ENCODE measurements around the gene PAM. TPM values are rescaled to one million over a fixed set of nuclear protein-coding genes. Genes with fewer than 3 reads are reported as not detected.

Gene PAM
- total RNA-seq, 1 donor from 2014 or later: 267 TPM

GRCh38 chr5:102815540-102816332 lies 60.6 kb downstream of the PAM start:
- no peak overlapping the region for H3K4me3 Mint-ChIP-seq (ENCODE audit: unreplicated experiment)
- TF ChIP-seq CTCF (IDR thresholded peaks at IDR 0.05): no peak
- no peak for DNase-seq (ENCODE audit: extremely low spot score, unreplicated experiment)
- H3K36me3 Mint-ChIP-seq (ENCODE audit: unreplicated experiment): peaks cover 2% of the 10 kb centered on the region
- no peaks in the 10 kb centered on the region for H3K9me3 Mint-ChIP-seq (ENCODE audit: unreplicated experiment)
- H3K27ac Mint-ChIP-seq (ENCODE audit: unreplicated experiment): no peak overlapping the region
- no peaks in the 10 kb centered on the region for H3K27me3 Mint-ChIP-seq (ENCODE audit: unreplicated experiment)
- peaks cover 10% of the 10 kb centered on the region for H3K4me1 Mint-ChIP-seq (ENCODE audit: unreplicated experiment)

GRCh38 chr5:102818345-102818744 lies 63.2 kb downstream of the PAM start:
- H3K36me3 Mint-ChIP-seq (ENCODE audit: unreplicated experiment): peaks cover 4% of the 10 kb centered on the region
- no peak overlapping the region for H3K27ac Mint-ChIP-seq (ENCODE audit: unreplicated experiment)
- no peak overlapping the region for H3K4me3 Mint-ChIP-seq (ENCODE audit: unreplicated experiment)
- TF ChIP-seq CTCF (IDR thresholded peaks at IDR 0.05): no peak
- no peaks in the 10 kb centered on the region for H3K27me3 Mint-ChIP-seq (ENCODE audit: unreplicated experiment)
- H3K4me1 Mint-ChIP-seq (ENCODE audit: unreplicated experiment): peaks cover 15% of the 10 kb centered on the region
- no peak for DNase-seq (ENCODE audit: extremely low spot score, unreplicated experiment)
- no peaks in the 10 kb centered on the region for H3K9me3 Mint-ChIP-seq (ENCODE audit: unreplicated experiment)

- no peak overlapping the region for H3K27ac Mint-ChIP-seq (ENCODE audit: unreplicated experiment)
- H3K4me1 Mint-ChIP-seq (ENCODE audit: unreplicated experiment): peaks cover 20% of the 10 kb centered on the region
- H3K9me3 Mint-ChIP-seq (ENCODE audit: unreplicated experiment): no peaks in the 10 kb centered on the region
- H3K4me3 Mint-ChIP-seq (ENCODE audit: unreplicated experiment): no peak overlapping the region
- no peak for TF ChIP-seq CTCF (IDR thresholded peaks at IDR 0.05)
- no peaks in the 10 kb centered on the region for H3K27me3 Mint-ChIP-seq (ENCODE audit: unreplicated experiment)
- peaks cover 4% of the 10 kb centered on the region for H3K36me3 Mint-ChIP-seq (ENCODE audit: unreplicated experiment)
- DNase-seq (ENCODE audit: extremely low spot score, unreplicated experiment): no peak
These were observed 63.8 kb downstream of the PAM start for GRCh38 chr5:102818934-102819333.

GRCh38 chr5:102819634-102820033 lies 64.5 kb downstream of the PAM start:
- no peak for DNase-seq (ENCODE audit: extremely low spot score, unreplicated experiment)
- no peak overlapping the region for H3K4me3 Mint-ChIP-seq (ENCODE audit: unreplicated experiment)
- TF ChIP-seq CTCF (IDR thresholded peaks at IDR 0.05): no peak
- H3K36me3 Mint-ChIP-seq (ENCODE audit: unreplicated experiment): peaks cover 4% of the 10 kb centered on the region
- peaks cover 20% of the 10 kb centered on the region for H3K4me1 Mint-ChIP-seq (ENCODE audit: unreplicated experiment)
- H3K27me3 Mint-ChIP-seq (ENCODE audit: unreplicated experiment): no peaks in the 10 kb centered on the region
- H3K27ac Mint-ChIP-seq (ENCODE audit: unreplicated experiment): no peak overlapping the region
- H3K9me3 Mint-ChIP-seq (ENCODE audit: unreplicated experiment): no peaks in the 10 kb centered on the region

GRCh38 chr5:102823441-102823874 lies 68.4 kb downstream of the PAM start:
- DNase-seq (ENCODE audit: extremely low spot score, unreplicated experiment): no peak
- Mint-ChIP-seq H3K4me3 (ENCODE audit: unreplicated experiment) (no peak overlapping the region), H3K27ac (ENCODE audit: unreplicated experiment) (peak overlapping the region; percentile 82)

More at GRCh38 chr5:102823441-102823874, 68.4 kb downstream of the PAM start:
- Mint-ChIP-seq H3K27me3 (ENCODE audit: unreplicated experiment) (no peaks in the 10 kb centered on the region), H3K36me3 (ENCODE audit: unreplicated experiment) (peaks cover 2% of the 10 kb centered on the region), H3K4me1 (ENCODE audit: unreplicated experiment) (peaks cover 32% of the 10 kb centered on the region), H3K9me3 (ENCODE audit: unreplicated experiment) (no peaks in the 10 kb centered on the region)
- TF ChIP-seq CTCF (IDR thresholded peaks at IDR 0.05): no peak
